DMS79 treated with DMSO at 0.1 percent for 48 hours (cell line): Measurements from ENCODE around the gene CARMIL1.
A peak's percentile ranks its signal among the peaks of the same experiment; 100 is the strongest.
"Not testable (repeated sequence)": the region's sequence is repeated elsewhere in the genome, so short reads cannot be mapped to it uniquely, and the experiment has no call there.

ENCODE experiments used
- DNase-seq: peaks from one replicate; lab custom pipeline; 2025; lab: John Stamatoyannopoulos, UW

CARMIL1 gene

GRCh38 chr6:25578538-25578937 is 299.4 kb downstream of the CARMIL1 start:
- no peak for DNase-seq

GRCh38 chr6:25579391-25579883 is 300.3 kb downstream of the CARMIL1 start:
- no peak for DNase-seq

- DNase-seq = no peak
Observed at GRCh38 chr6:25579902-25580495, 300.8 kb downstream of the CARMIL1 start.

- DNase-seq = no peak
Observed at GRCh38 chr6:25582101-25582500, 302.9 kb downstream of the CARMIL1 start.

- DNase-seq = no peak
Observed at GRCh38 chr6:25583099-25583498, 303.9 kb downstream of the CARMIL1 start.

- no peak for DNase-seq
Observed at GRCh38 chr6:25583906-25584305, 304.7 kb downstream of the CARMIL1 start.

- DNase-seq = no peak
Observed at GRCh38 chr6:25585225-25585624, 306.1 kb downstream of the CARMIL1 start.

- not testable (repeated sequence) for DNase-seq
Observed at GRCh38 chr6:25586119-25586518, 306.9 kb downstream of the CARMIL1 start.

GRCh38 chr6:25586927-25587326 is 307.8 kb downstream of the CARMIL1 start:
- DNase-seq = no peak

- no peak for DNase-seq
Observed at GRCh38 chr6:25590986-25591385, 311.8 kb downstream of the CARMIL1 start.

GRCh38 chr6:25596928-25597818 is 318.0 kb downstream of the CARMIL1 start:
- no peak for DNase-seq

- DNase-seq = no peak
Observed at GRCh38 chr6:25599516-25600085, 320.4 kb downstream of the CARMIL1 start.

GRCh38 chr6:25601800-25602673 is 322.9 kb downstream of the CARMIL1 start:
- DNase-seq = peak; percentile 68

- DNase-seq = no peak
Observed at GRCh38 chr6:25602674-25602982, 323.5 kb downstream of the CARMIL1 start.

- no peak for DNase-seq
Observed at GRCh38 chr6:25603251-25603650, 324.1 kb downstream of the CARMIL1 start.

GRCh38 chr6:25606151-25606550 is 327.0 kb downstream of the CARMIL1 start:
- no peak for DNase-seq

- DNase-seq = no peak
Observed at GRCh38 chr6:25608558-25609174, 329.5 kb downstream of the CARMIL1 start.

GRCh38 chr6:25612666-25613065 is 333.5 kb downstream of the CARMIL1 start:
- no peak for DNase-seq

- DNase-seq = no peak
Observed at GRCh38 chr6:25613415-25613814, 334.2 kb downstream of the CARMIL1 start.

- no peak for DNase-seq
Observed at GRCh38 chr6:25614052-25614451, 334.9 kb downstream of the CARMIL1 start.

- DNase-seq = no peak
Observed at GRCh38 chr6:25615471-25615870, 336.3 kb downstream of the CARMIL1 start.

- DNase-seq = no peak
Observed at GRCh38 chr6:25617997-25618396, 338.8 kb downstream of the CARMIL1 start.
